Kidney (tissue), 14 donors: ENCODE data around the gene TSHZ2. TPM values are rescaled to one million over a fixed set of nuclear protein-coding genes. Genes with fewer than 3 reads are reported as not detected.

Experiments
- DNase-seq, 5 donors: peaks; one replicate each; pipeline ENCODE4 v3.0.0-alpha.2; 2013 to 2020
- FAIRE-seq: peaks from 2 replicates; lab custom pipeline; 2012; peaks lifted over from hg19 to GRCh38; lab: Jason Lieb, UNC
- H3K27ac ChIP-seq, 2 donors: one replicate each; pipeline ENCODE4 v1.7.0; 2013; ENCODE audit warnings: low read depth in 2 of 2, low read length in 2 of 2, inconsistent platforms in 1 of 2
- H3K27me3 ChIP-seq: one replicate; pipeline ENCODE4 v1.7.1; 2013; ENCODE audit warnings: low read length, inconsistent platforms; ENCODE audit not compliant: control insufficient read depth, insufficient read depth
- H3K36me3 ChIP-seq, 3 donors: one replicate each; pipeline versions ENCODE4 v1.7.0 to v1.7.1; 2013; ENCODE audit warnings: low read length in 3 of 3, control low read depth in 1 of 3, inconsistent platforms in 1 of 3; ENCODE audit not compliant: insufficient read depth in 3 of 3, control insufficient read depth in 2 of 3
- H3K4me1 ChIP-seq, 3 donors: one replicate each; pipeline versions ENCODE4 v1.7.0 to v1.7.1; 2013; ENCODE audit warnings: low read length in 3 of 3, inconsistent platforms in 1 of 3, low read depth in 1 of 3; ENCODE audit not compliant: control insufficient read depth in 2 of 3, insufficient read depth in 2 of 3
- H3K4me3 ChIP-seq, 3 donors: one replicate each; pipeline versions ENCODE4 v1.7.0 to v1.8.1; 2013; ENCODE audit warnings: low read length in 3 of 3, control low read depth in 1 of 3, inconsistent platforms in 1 of 3
- H3K9ac ChIP-seq, 3 donors: one replicate each; pipeline versions ENCODE4 v1.7.0 to v1.7.1; 2013; ENCODE audit warnings: low read length in 3 of 3, control low read depth in 1 of 3, inconsistent platforms in 1 of 3
- H3K9me3 ChIP-seq, 3 donors: one replicate each; pipeline versions ENCODE4 v1.7.0 to v1.7.1; 2013; ENCODE audit warnings: low read length in 3 of 3, control low read depth in 1 of 3, inconsistent platforms in 1 of 3; ENCODE audit not compliant: control insufficient read depth in 2 of 3, insufficient read depth in 1 of 3
- intact Hi-C: fragments of 100-400 bp; cut with DNase I; formaldehyde crosslinking; loops from one replicate; pipeline ENCODE4 v1.11.1; 2022
- polyA plus RNA-seq: library from polyadenylated mRNA; stranded (reverse); fragments of 350-450 nt; fragmentation: Illumina TruSeq; extraction: RNeasy Lipid Tissue Mini Kit (QIAGEN cat#74804); gene quantifications from one replicate; pipeline ENCODE4 v1.2.3, GENCODE V29; 2014; ENCODE audit warnings: low read depth, low replicate concordance; ENCODE audit not compliant: insufficient read depth
- total RNA-seq: library from RNA; stranded (reverse); fragmentation: NEBNext Ultra II Directional; extraction: Animal tissue kit (Norgen Biotek cat#: 25700); gene quantifications from one replicate; pipeline ENCODE4 v1.2.1, GENCODE V29; 2021
- TF ChIP-seq, protein P1 (sequence below): IDR thresholded peaks from 3 replicates; pipeline ENCODE4 v1.5.1; 2012; ENCODE audit warnings: mild to moderate bottlenecking, moderate library complexity, borderline replicate concordance; ENCODE audit not compliant: insufficient read depth; ENCODE audit errors: extremely low read depth
- donor health status: control.
- donor health status: control.
- donor health status: control.
- donor health status: control.
- donor health status: control.
- donor health status: DM: yes; HTN: yes; CAD: no.
- donor health status: Normal renal cell carcinoma (clear cell type).

TSHZ2 gene
- total and polyA plus RNA-seq, 2 donors from 2014 or later, result 0.86 to 15.5 TPM

DNA sequence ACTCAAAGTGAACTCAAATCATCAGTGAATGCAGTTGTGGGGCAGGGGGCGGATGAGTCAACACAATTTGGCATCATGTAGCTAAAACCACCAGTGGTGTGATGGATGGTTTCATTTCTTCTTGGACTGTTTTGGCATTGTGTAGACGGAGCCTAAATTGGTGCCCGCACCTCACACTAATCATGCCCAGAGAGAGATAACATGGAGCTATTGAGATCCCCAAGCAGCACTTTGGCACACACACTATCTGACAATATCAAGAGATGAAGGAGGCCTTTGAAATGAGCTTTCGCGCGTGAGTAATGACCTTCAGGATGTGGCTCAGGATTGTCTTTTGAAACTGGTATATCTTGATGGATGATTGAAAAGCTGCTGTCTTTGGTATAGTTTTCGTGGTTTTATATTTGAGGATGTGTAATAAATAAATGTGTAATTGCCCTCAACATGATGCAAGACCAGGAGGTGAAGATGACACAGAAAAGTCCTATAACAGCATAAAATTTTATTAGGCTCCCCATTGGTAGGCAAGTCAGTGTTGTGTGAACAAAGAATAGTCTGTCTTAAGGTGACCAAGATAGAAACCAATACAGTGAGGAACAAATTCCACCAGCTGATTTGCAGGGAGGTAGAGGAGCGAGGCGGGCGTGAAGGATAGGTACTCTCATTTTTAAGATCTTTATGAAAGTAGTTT, 174.2 kb downstream of the TSHZ2 start:
- no peaks in the 10 kb centered on the region for H3K36me3 ChIP-seq
- no peak overlapping the region for H3K9ac ChIP-seq
- peaks cover 0 to 2% (median 0%) of the 10 kb centered on the region in 3 donors for H3K4me1 ChIP-seq
- no peak for FAIRE-seq
- H3K4me3 ChIP-seq, result no peak overlapping the region
- H3K27me3 ChIP-seq, result no peaks in the 10 kb centered on the region
- H3K27ac ChIP-seq, result no peak overlapping the region
- intact Hi-C loops, result no loop called here
- no peaks in the 10 kb centered on the region for H3K9me3 ChIP-seq
- TF ChIP-seq, protein P1, sequence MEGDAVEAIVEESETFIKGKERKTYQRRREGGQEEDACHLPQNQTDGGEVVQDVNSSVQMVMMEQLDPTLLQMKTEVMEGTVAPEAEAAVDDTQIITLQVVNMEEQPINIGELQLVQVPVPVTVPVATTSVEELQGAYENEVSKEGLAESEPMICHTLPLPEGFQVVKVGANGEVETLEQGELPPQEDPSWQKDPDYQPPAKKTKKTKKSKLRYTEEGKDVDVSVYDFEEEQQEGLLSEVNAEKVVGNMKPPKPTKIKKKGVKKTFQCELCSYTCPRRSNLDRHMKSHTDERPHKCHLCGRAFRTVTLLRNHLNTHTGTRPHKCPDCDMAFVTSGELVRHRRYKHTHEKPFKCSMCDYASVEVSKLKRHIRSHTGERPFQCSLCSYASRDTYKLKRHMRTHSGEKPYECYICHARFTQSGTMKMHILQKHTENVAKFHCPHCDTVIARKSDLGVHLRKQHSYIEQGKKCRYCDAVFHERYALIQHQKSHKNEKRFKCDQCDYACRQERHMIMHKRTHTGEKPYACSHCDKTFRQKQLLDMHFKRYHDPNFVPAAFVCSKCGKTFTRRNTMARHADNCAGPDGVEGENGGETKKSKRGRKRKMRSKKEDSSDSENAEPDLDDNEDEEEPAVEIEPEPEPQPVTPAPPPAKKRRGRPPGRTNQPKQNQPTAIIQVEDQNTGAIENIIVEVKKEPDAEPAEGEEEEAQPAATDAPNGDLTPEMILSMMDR, result no peak
- no peak for DNase-seq

DNA sequence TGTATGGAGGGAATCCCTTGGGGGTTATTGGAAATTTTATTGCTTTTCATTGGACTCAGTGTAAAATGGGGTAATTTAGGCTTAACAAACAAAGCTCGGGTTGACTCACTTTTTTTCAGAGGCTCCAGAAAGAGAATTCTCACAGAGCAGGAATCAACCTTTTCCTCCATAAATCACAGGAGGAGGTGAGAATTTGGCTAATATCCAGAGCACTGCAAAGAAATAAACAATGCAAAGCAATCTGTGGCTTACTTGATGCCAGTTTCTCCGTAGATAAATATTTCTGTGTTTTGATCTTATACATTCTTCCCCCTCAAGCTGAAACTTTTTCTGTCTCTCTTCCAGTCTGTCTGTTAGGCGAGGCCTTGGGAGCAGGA, 176.6 kb downstream of the TSHZ2 start:
- intact Hi-C loops, result no loop called here

DNA sequence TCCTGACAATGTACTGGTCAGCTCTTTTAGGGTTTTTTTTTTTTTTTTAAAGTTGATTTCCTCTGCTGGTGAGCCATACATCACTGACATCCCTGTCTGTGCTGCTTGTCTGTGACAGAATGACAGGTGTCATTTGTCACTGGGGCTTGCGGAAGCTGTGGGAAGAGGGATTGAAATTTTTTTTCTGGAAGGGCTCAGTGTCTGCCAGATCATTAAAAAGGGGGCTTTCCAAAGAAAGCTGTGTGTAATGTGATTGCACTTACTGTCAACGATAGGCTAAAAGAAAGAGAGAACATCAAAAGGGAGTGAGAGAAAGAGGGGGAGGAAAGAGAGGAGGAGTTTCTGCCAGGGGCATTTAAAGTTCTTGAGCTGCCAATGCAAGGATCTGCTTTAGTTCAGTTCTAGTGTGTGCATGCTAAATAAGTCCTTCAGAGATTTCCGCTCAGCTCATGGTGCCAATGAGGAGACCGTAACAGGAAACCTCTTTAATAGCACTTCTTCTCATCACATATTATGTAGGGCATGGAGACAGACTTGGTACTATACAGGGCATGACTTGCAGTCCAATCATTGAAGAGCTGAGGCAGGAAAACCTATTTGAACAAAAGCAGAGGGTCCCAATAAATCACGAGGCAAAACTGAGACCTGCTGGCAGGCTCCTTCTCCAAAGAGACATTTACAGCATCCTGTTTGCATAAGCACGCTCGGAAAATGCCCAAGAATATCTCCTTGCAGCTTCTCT, 177.2 kb downstream of the TSHZ2 start:
- TF ChIP-seq, protein P1, result no peak
- Histone ChIP-seq H3K9ac (no peak overlapping the region), H3K9me3 (no peaks in the 10 kb centered on the region), H3K36me3 (no peaks in the 10 kb centered on the region), H3K4me3 (no peak overlapping the region), H3K27ac (no peak overlapping the region), H3K4me1 (no peaks in the 10 kb centered on the region), H3K27me3 (no peaks in the 10 kb centered on the region)
- intact Hi-C loops, result no loop called here
- DNase-seq (peak in 4 of 5 donors; percentile 45 to 75 (median 60)), FAIRE-seq (no peak)

More for the DNA sequence above, 176.6 kb downstream of the TSHZ2 start:
- H3K4me1 ChIP-seq, result no peaks in the 10 kb centered on the region
- H3K9ac ChIP-seq, result no peak overlapping the region
- H3K4me3 ChIP-seq, result no peak overlapping the region
- H3K9me3 ChIP-seq, result no peaks in the 10 kb centered on the region
- FAIRE-seq (no peak), DNase-seq (peak in 1 of 5 donors; percentile 38)
- no peaks in the 10 kb centered on the region for H3K27me3 ChIP-seq
- H3K36me3 ChIP-seq, result no peaks in the 10 kb centered on the region
- TF ChIP-seq, protein P1, result no peak
- no peak overlapping the region for H3K27ac ChIP-seq
